GM23338 (cell line): ENCODE measurements around the gene RASIP1. TPM values are rescaled to one million over a fixed set of nuclear protein-coding genes. Genes with fewer than 3 reads are reported as not detected.

Experiments used
- ATAC-seq: fragments of 200-7000 bp; cut with Tn5 transposase; 3 replicates; pipeline ENCODE4 v1.9.1; 2020
- DNase-seq: peaks from one replicate; pipeline ENCODE4 v3.0.0-alpha.2; 2015; ENCODE audit warnings: low spot score
- H2AFZ ChIP-seq: fragments of 200-600 bp; sonication (generic); 2 replicates; pipeline ENCODE4 v1.8.0; 2016; ENCODE audit warnings: antibody characterized with exemption, mild to moderate bottlenecking, moderate library complexity
- H3F3A ChIP-seq: fragments of 200-600 bp; sonication (generic); replicated peaks from 2 replicates; pipeline ENCODE4 v1.8.0; 2017; ENCODE audit warnings: antibody characterized with exemption, mixed run types, low read depth
- H3K27ac ChIP-seq: fragments of 200-600 bp; sonication (generic); 2 replicates; pipeline ENCODE4 v1.6.1; 2016; ENCODE audit warnings: low read depth
- H3K27me3 ChIP-seq: fragments of 200-600 bp; sonication (generic); 2 replicates; pipeline ENCODE4 v1.8.0; 2016; ENCODE audit warnings: mild to moderate bottlenecking, mixed run types, moderate library complexity; ENCODE audit not compliant: insufficient read depth
- H3K36me3 ChIP-seq: fragments of 200-600 bp; sonication (generic); 2 replicates; pipeline ENCODE4 v1.8.0; 2016; ENCODE audit warnings: mild to moderate bottlenecking; ENCODE audit not compliant: insufficient read depth
- H3K4me1 ChIP-seq: fragments of 200-600 bp; sonication (generic); 2 replicates; pipeline ENCODE4 v1.8.0; 2016; ENCODE audit warnings: mild to moderate bottlenecking, moderate library complexity; ENCODE audit not compliant: insufficient read depth
- H3K4me2 ChIP-seq: fragments of 200-600 bp; sonication (generic); 2 replicates; pipeline ENCODE4 v1.7.1; 2017; ENCODE audit warnings: mixed run types
- H3K4me3 ChIP-seq: fragments of 200-600 bp; sonication (generic); 2 replicates; pipeline ENCODE4 v1.6.1; 2016; ENCODE audit warnings: mixed run types
- H3K79me2 ChIP-seq: fragments of 200-600 bp; sonication (generic); replicated peaks from 2 replicates; pipeline ENCODE4 v1.8.0; 2017; ENCODE audit warnings: mild to moderate bottlenecking; ENCODE audit not compliant: insufficient read depth
- H3K9me2 ChIP-seq: fragments of 200-600 bp; sonication (generic); 2 replicates; pipeline ENCODE4 v1.8.0; 2017; ENCODE audit not compliant: insufficient read depth
- H4K20me1 ChIP-seq: fragments of 200-600 bp; sonication (generic); replicated peaks from 2 replicates; pipeline ENCODE4 v1.8.0; 2017; ENCODE audit warnings: mild to moderate bottlenecking; ENCODE audit not compliant: insufficient read depth
- H3K27ac Mint-ChIP-seq: 2 replicates; pipeline ENCODE4 v1.8.0; 2020; ENCODE audit warnings: inconsistent platforms, mild to moderate bottlenecking, moderate library complexity, mixed read lengths
- H3K27me3 Mint-ChIP-seq: 3 replicates; pipeline ENCODE4 v1.8.0; 2022; ENCODE audit warnings: low read depth, mild to moderate bottlenecking, moderate library complexity, mixed read lengths, inconsistent platforms; ENCODE audit not compliant: insufficient read depth, poor library complexity
- H3K36me3 Mint-ChIP-seq: 3 replicates; pipeline ENCODE4 v1.8.0; 2021; ENCODE audit warnings: low read depth, mild to moderate bottlenecking, inconsistent platforms, moderate library complexity, mixed read lengths
- H3K4me1 Mint-ChIP-seq: 3 replicates; pipeline ENCODE4 v1.8.0; 2020; ENCODE audit warnings: mild to moderate bottlenecking, inconsistent platforms, mixed read lengths
- H3K4me3 Mint-ChIP-seq: 3 replicates; pipeline ENCODE4 v1.8.0; 2021; ENCODE audit warnings: moderate library complexity, mild to moderate bottlenecking, inconsistent platforms, mixed read lengths
- H3K9me3 Mint-ChIP-seq: 3 replicates; pipeline ENCODE4 v1.8.0; 2020; ENCODE audit warnings: moderate library complexity, mild to moderate bottlenecking, inconsistent platforms, mixed read lengths
- CREB1 ChIP-seq: fragments of 250-450 bp; sonication (Bioruptor Pico); IDR thresholded peaks from 2 replicates; pipeline ENCODE4 v1.5.0; 2020; ENCODE audit warnings: low read depth, mild to moderate bottlenecking, moderate library complexity
- EZH2 ChIP-seq: fragments of 200-600 bp; sonication (generic); IDR thresholded peaks from one replicate; pipeline ENCODE4 v1.8.0; 2017; ENCODE audit warnings: antibody characterized with exemption, mild to moderate bottlenecking, low read depth; ENCODE audit not compliant: unreplicated experiment
- EZH2phosphoT487 ChIP-seq: fragments of 200-600 bp; sonication (generic); IDR thresholded peaks from one replicate; pipeline ENCODE4 v1.8.1; 2018; ENCODE audit warnings: antibody characterized with exemption; ENCODE audit not compliant: unreplicated experiment
- JUNB ChIP-seq: IDR thresholded peaks from one replicate; pipeline ENCODE4 v1.6.1; 2016; ENCODE audit warnings: antibody characterized with exemption; ENCODE audit not compliant: unreplicated experiment
- POLR2AphosphoS5 ChIP-seq: IDR thresholded peaks from 2 replicates; pipeline ENCODE4 v1.6.1; 2016; ENCODE audit warnings: antibody characterized with exemption, low read depth
- STAT1 ChIP-seq: IDR thresholded peaks from one replicate; pipeline ENCODE4 v1.6.1; 2016; ENCODE audit warnings: antibody characterized with exemption; ENCODE audit not compliant: unreplicated experiment
- ZNF114 ChIP-seq: fragments of 250-450 bp; sonication (Bioruptor Pico); IDR thresholded peaks from 2 replicates; pipeline ENCODE4 v1.5.0; 2020; ENCODE audit warnings: mild to moderate bottlenecking, moderate library complexity
- ZNF331 ChIP-seq: fragments of 250-450 bp; sonication (Bioruptor Pico); IDR thresholded peaks from 2 replicates; pipeline ENCODE4 v1.5.0; 2020; ENCODE audit warnings: low read depth, mild to moderate bottlenecking, moderate library complexity
- polyA plus RNA-seq: library from polyadenylated mRNA; unstranded; fragments of >200 nt; fragmentation: Nextera tagmentation; extraction: Ambion mirVana; gene quantifications from 2 replicates; pipeline ENCODE4 v1.2.1, GENCODE V29; 2016
- total RNA-seq: library from RNA; depleted of rRNA; stranded (reverse); fragments of >200 nt; shearing (Covaris generic); gene quantifications from 2 replicates; pipeline ENCODE4 v1.2.3, GENCODE V29; 2014
- TF ChIP-seq, protein P1 (sequence below), 2 experiments: fragments of 200-600 bp in 1 of 2; sonication (generic) in 1 of 2; conservative IDR thresholded peaks; 2 replicates each; pipeline versions ENCODE4 v1.5.1 to v1.6.1; 2016 to 2017; ENCODE audit warnings: antibody characterized with exemption in 2 of 2, low read depth in 2 of 2, mild to moderate bottlenecking in 2 of 2, moderate library complexity in 1 of 2
- TF ChIP-seq, protein P2 (sequence below): IDR thresholded peaks from one replicate; pipeline ENCODE4 v1.6.1; 2018; ENCODE audit warnings: antibody characterized with exemption; ENCODE audit not compliant: unreplicated experiment
- TF ChIP-seq, protein P3 (sequence below): IDR thresholded peaks from 2 replicates; pipeline ENCODE4 v1.6.1; 2016; ENCODE audit warnings: antibody characterized with exemption

Gene RASIP1
- total and polyA plus RNA-seq, 2 experiments from 2014 or later, result 9.2 to 14.8 TPM

DNA sequence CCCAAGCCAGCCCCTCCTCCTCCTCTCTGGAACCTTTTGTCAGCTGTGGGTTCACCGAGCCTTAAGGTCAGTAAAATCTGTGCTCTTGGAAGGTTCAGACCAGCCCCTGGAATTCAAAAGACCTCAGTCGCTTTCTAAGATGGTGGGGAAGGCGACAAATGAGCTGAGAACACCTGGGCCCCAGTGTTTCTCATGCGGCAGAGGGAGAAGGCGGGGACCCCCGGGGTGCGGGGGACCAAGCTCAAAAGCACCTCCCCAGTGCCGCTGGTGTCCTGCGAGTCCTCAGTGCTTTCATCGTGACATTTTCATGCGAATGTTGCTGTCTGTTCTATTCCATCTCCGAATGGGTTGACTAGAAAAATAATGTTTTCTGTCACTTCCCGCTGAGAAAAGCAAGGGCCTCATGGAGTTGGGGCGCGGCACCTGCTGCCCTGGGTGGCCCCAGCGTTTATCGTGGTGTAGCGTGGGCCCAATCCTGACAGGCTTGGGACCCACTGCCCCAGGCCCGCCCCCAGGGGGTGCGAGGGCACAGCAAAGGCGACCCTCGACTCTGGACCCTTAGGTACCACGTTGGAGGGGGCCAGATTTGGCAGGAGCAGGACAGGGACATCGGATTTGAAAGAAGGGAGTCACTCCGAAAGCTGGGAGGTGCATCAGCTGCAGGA is 66.8 kb downstream of the RASIP1 start:
- no peak for DNase-seq
- H3K4me2 ChIP-seq, result peak overlapping the region; percentile 75

DNA sequence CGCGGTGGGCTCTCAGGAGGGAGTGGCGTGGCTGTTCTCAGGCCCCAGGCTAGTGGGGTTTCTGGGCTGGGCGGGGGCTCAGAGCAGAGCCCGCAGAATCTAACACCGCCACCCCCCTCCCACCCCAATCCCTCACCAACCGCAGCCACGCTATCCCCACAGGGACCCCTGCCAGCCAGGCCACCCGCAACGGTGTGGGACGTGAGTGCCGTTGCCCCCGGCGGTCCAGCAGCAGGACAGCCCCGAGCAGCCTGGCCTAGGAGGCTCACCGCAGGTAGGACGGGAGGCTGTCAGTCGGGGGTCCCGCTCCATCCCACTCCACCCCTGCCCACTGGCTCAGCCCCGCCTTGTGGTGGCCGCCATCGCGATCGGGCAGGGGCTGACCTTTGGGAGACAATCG is 67.4 kb downstream of the RASIP1 start, which contains the start of gene NTN5:
Gene NTN5 (minus strand): TSS at position 24 of the 400 bp plus-strand sequence. CDS start 2,031 bp downstream, outside the sequence.
- H3K36me3 ChIP-seq, result no peaks in the 10 kb centered on the region
- H3K4me2 ChIP-seq, result peak within 1 kb of the TSS; percentile 75
- no peak within 1 kb of the TSS for H3K27ac Mint-ChIP-seq
- no peaks in the 10 kb centered on the region for H3K79me2 ChIP-seq
- no peaks in the 10 kb centered on the region; the same call in 2 of the 3 replicates for H3K36me3 Mint-ChIP-seq
- H3K27me3 Mint-ChIP-seq, result peaks cover 23% of the 10 kb centered on the region
- no peaks in the 10 kb centered on the region for H4K20me1 ChIP-seq
- H3K4me3 ChIP-seq, result peak within 1 kb of the TSS; percentile 34; the same call in 1 of the 2 replicates
- H3K4me1 Mint-ChIP-seq, result peaks cover 33% of the 10 kb centered on the region
- no peaks in the 10 kb centered on the region for H3K27me3 ChIP-seq
- H3F3A ChIP-seq, result no peaks in the 10 kb centered on the region
- H3K27ac ChIP-seq, result no peak within 1 kb of the TSS
- peaks cover 23% of the 10 kb centered on the region for H3K4me1 ChIP-seq
- peak; percentile 29 for DNase-seq
- peaks cover 9% of the 10 kb centered on the region; the same call in 2 of the 3 replicates for H3K9me3 Mint-ChIP-seq
- peak within 1 kb of the TSS; percentile 96 for H2AFZ ChIP-seq
- peak within 1 kb of the TSS; percentile 36; the same call in 1 of the 3 replicates for H3K4me3 Mint-ChIP-seq
- no peaks in the 10 kb centered on the region for H3K9me2 ChIP-seq
- ATAC-seq, result peak; percentile 6; the same call in 2 of the 3 replicates
- TF ChIP-seq, protein P1, sequence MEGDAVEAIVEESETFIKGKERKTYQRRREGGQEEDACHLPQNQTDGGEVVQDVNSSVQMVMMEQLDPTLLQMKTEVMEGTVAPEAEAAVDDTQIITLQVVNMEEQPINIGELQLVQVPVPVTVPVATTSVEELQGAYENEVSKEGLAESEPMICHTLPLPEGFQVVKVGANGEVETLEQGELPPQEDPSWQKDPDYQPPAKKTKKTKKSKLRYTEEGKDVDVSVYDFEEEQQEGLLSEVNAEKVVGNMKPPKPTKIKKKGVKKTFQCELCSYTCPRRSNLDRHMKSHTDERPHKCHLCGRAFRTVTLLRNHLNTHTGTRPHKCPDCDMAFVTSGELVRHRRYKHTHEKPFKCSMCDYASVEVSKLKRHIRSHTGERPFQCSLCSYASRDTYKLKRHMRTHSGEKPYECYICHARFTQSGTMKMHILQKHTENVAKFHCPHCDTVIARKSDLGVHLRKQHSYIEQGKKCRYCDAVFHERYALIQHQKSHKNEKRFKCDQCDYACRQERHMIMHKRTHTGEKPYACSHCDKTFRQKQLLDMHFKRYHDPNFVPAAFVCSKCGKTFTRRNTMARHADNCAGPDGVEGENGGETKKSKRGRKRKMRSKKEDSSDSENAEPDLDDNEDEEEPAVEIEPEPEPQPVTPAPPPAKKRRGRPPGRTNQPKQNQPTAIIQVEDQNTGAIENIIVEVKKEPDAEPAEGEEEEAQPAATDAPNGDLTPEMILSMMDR (conservative IDR thresholded peaks at IDR 0.05; ENCODE audit: low read depth in 2 of 2), result no peak
- TF ChIP-seq POLR2AphosphoS5 (no peak), EZH2phosphoT487 (no peak), JUNB (no peak), STAT1 (no peak), EZH2 (no peak), ZNF114 (no peak), ZNF331 (CRISPR knock-in tag) (no peak)
- TF ChIP-seq, protein P2, sequence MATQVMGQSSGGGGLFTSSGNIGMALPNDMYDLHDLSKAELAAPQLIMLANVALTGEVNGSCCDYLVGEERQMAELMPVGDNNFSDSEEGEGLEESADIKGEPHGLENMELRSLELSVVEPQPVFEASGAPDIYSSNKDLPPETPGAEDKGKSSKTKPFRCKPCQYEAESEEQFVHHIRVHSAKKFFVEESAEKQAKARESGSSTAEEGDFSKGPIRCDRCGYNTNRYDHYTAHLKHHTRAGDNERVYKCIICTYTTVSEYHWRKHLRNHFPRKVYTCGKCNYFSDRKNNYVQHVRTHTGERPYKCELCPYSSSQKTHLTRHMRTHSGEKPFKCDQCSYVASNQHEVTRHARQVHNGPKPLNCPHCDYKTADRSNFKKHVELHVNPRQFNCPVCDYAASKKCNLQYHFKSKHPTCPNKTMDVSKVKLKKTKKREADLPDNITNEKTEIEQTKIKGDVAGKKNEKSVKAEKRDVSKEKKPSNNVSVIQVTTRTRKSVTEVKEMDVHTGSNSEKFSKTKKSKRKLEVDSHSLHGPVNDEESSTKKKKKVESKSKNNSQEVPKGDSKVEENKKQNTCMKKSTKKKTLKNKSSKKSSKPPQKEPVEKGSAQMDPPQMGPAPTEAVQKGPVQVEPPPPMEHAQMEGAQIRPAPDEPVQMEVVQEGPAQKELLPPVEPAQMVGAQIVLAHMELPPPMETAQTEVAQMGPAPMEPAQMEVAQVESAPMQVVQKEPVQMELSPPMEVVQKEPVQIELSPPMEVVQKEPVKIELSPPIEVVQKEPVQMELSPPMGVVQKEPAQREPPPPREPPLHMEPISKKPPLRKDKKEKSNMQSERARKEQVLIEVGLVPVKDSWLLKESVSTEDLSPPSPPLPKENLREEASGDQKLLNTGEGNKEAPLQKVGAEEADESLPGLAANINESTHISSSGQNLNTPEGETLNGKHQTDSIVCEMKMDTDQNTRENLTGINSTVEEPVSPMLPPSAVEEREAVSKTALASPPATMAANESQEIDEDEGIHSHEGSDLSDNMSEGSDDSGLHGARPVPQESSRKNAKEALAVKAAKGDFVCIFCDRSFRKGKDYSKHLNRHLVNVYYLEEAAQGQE, result no peak
- TF ChIP-seq, protein P3, sequence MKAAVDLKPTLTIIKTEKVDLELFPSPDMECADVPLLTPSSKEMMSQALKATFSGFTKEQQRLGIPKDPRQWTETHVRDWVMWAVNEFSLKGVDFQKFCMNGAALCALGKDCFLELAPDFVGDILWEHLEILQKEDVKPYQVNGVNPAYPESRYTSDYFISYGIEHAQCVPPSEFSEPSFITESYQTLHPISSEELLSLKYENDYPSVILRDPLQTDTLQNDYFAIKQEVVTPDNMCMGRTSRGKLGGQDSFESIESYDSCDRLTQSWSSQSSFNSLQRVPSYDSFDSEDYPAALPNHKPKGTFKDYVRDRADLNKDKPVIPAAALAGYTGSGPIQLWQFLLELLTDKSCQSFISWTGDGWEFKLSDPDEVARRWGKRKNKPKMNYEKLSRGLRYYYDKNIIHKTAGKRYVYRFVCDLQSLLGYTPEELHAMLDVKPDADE, result no peak

More for the DNA sequence above, 66.8 kb downstream of the RASIP1 start:
- Mint-ChIP-seq H3K4me1 (peaks cover 33% of the 10 kb centered on the region), H3K4me3 (peak overlapping the region; percentile 36; the same call in 1 of the 3 replicates), H3K27me3 (peaks cover 23% of the 10 kb centered on the region), H3K36me3 (no peaks in the 10 kb centered on the region; the same call in 2 of the 3 replicates), H3K9me3 (peaks cover 9% of the 10 kb centered on the region; the same call in 2 of the 3 replicates), H3K27ac (no peak overlapping the region)
- H3K9me2 ChIP-seq, result no peaks in the 10 kb centered on the region
- H3K27ac ChIP-seq, result no peak overlapping the region
- no peaks in the 10 kb centered on the region for H4K20me1 ChIP-seq
- H3K36me3 ChIP-seq, result no peaks in the 10 kb centered on the region
- no peaks in the 10 kb centered on the region for H3K27me3 ChIP-seq
- peak overlapping the region; percentile 96 for H2AFZ ChIP-seq
- TF ChIP-seq CREB1 (CRISPR knock-in tag) (no peak), POLR2AphosphoS5 (no peak)
- TF ChIP-seq, protein P2, result no peak
- no peaks in the 10 kb centered on the region for H3K79me2 ChIP-seq
- no peaks in the 10 kb centered on the region for H3F3A ChIP-seq
- peak overlapping the region; percentile 34; the same call in 1 of the 2 replicates for H3K4me3 ChIP-seq
- peaks cover 23% of the 10 kb centered on the region for H3K4me1 ChIP-seq
- peak; percentile 3; the same call in 2 of the 3 replicates for ATAC-seq
